ENCODE data around the gene CDK2AP2. TPM values are rescaled to one million over a fixed set of nuclear protein-coding genes. Genes with fewer than 3 reads are reported as not detected.

Gene CDK2AP2
- total and polyA plus RNA-seq, 2 experiments from 2014 or later, result 48.6 to 120 TPM

GRCh38 chr11:67498544-67498972, 9.4 kb downstream of the CDK2AP2 start:
- Mint-ChIP-seq H3K4me1 (peaks cover 5% of the 10 kb centered on the region; the same call in 2 of the 3 replicates), H3K27ac (no peak overlapping the region), H3K4me3 (no peak overlapping the region), H3K36me3 (ENCODE audit: low read depth) (peaks cover 9% of the 10 kb centered on the region; the same call in 2 of the 3 replicates), H3K9me3 (no peaks in the 10 kb centered on the region; the same call in 2 of the 3 replicates), H3K27me3 (ENCODE audit: insufficient read depth, low read depth, poor library complexity) (peaks cover 12% of the 10 kb centered on the region)
- TF ChIP-seq, protein P1, sequence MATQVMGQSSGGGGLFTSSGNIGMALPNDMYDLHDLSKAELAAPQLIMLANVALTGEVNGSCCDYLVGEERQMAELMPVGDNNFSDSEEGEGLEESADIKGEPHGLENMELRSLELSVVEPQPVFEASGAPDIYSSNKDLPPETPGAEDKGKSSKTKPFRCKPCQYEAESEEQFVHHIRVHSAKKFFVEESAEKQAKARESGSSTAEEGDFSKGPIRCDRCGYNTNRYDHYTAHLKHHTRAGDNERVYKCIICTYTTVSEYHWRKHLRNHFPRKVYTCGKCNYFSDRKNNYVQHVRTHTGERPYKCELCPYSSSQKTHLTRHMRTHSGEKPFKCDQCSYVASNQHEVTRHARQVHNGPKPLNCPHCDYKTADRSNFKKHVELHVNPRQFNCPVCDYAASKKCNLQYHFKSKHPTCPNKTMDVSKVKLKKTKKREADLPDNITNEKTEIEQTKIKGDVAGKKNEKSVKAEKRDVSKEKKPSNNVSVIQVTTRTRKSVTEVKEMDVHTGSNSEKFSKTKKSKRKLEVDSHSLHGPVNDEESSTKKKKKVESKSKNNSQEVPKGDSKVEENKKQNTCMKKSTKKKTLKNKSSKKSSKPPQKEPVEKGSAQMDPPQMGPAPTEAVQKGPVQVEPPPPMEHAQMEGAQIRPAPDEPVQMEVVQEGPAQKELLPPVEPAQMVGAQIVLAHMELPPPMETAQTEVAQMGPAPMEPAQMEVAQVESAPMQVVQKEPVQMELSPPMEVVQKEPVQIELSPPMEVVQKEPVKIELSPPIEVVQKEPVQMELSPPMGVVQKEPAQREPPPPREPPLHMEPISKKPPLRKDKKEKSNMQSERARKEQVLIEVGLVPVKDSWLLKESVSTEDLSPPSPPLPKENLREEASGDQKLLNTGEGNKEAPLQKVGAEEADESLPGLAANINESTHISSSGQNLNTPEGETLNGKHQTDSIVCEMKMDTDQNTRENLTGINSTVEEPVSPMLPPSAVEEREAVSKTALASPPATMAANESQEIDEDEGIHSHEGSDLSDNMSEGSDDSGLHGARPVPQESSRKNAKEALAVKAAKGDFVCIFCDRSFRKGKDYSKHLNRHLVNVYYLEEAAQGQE (IDR thresholded peaks at IDR 0.05; ENCODE audit: unreplicated experiment), result no peak
- TF ChIP-seq, protein P2, sequence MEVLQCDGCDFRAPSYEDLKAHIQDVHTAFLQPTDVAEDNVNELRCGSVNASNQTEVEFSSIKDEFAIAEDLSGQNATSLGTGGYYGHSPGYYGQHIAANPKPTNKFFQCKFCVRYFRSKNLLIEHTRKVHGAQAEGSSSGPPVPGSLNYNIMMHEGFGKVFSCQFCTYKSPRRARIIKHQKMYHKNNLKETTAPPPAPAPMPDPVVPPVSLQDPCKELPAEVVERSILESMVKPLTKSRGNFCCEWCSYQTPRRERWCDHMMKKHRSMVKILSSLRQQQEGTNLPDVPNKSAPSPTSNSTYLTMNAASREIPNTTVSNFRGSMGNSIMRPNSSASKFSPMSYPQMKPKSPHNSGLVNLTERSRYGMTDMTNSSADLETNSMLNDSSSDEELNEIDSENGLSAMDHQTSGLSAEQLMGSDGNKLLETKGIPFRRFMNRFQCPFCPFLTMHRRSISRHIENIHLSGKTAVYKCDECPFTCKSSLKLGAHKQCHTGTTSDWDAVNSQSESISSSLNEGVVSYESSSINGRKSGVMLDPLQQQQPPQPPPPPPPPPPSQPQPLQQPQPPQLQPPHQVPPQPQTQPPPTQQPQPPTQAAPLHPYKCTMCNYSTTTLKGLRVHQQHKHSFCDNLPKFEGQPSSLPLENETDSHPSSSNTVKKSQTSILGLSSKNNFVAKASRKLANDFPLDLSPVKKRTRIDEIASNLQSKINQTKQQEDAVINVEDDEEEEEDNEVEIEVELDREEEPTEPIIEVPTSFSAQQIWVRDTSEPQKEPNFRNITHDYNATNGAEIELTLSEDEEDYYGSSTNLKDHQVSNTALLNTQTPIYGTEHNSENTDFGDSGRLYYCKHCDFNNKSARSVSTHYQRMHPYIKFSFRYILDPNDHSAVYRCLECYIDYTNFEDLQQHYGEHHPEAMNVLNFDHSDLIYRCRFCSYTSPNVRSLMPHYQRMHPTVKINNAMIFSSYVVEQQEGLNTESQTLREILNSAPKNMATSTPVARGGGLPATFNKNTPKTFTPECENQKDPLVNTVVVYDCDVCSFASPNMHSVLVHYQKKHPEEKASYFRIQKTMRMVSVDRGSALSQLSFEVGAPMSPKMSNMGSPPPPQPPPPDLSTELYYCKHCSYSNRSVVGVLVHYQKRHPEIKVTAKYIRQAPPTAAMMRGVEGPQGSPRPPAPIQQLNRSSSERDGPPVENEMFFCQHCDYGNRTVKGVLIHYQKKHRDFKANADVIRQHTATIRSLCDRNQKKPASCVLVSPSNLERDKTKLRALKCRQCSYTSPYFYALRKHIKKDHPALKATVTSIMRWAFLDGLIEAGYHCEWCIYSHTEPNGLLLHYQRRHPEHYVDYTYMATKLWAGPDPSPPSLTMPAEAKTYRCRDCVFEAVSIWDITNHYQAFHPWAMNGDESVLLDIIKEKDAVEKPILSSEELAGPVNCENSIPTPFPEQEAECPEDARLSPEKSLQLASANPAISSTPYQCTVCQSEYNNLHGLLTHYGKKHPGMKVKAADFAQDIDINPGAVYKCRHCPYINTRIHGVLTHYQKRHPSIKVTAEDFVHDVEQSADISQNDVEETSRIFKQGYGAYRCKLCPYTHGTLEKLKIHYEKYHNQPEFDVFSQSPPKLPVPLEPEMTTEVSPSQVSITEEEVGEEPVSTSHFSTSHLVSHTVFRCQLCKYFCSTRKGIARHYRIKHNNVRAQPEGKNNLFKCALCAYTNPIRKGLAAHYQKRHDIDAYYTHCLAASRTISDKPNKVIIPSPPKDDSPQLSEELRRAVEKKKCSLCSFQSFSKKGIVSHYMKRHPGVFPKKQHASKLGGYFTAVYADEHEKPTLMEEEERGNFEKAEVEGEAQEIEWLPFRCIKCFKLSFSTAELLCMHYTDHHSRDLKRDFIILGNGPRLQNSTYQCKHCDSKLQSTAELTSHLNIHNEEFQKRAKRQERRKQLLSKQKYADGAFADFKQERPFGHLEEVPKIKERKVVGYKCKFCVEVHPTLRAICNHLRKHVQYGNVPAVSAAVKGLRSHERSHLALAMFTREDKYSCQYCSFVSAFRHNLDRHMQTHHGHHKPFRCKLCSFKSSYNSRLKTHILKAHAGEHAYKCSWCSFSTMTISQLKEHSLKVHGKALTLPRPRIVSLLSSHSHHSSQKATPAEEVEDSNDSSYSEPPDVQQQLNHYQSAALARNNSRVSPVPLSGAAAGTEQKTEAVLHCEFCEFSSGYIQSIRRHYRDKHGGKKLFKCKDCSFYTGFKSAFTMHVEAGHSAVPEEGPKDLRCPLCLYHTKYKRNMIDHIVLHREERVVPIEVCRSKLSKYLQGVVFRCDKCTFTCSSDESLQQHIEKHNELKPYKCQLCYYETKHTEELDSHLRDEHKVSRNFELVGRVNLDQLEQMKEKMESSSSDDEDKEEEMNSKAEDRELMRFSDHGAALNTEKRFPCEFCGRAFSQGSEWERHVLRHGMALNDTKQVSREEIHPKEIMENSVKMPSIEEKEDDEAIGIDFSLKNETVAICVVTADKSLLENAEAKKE (CRISPR knock-in tag; IDR thresholded peaks at IDR 0.05), result no peak
- no peak for TF ChIP-seq NANOG (IDR thresholded peaks at IDR 0.05; ENCODE audit: borderline replicate concordance)
- TF ChIP-seq CREB1 (CRISPR knock-in tag; IDR thresholded peaks at IDR 0.05; ENCODE audit: low read depth), result no peak
- no peak for TF ChIP-seq ZNF114 (CRISPR knock-in tag; IDR thresholded peaks at IDR 0.05)
- no peak for TF ChIP-seq JUNB (IDR thresholded peaks at IDR 0.05; ENCODE audit: unreplicated experiment)
- no peak for TF ChIP-seq POLR2AphosphoS5 (IDR thresholded peaks at IDR 0.05; ENCODE audit: low read depth)
- TF ChIP-seq, protein P3, sequence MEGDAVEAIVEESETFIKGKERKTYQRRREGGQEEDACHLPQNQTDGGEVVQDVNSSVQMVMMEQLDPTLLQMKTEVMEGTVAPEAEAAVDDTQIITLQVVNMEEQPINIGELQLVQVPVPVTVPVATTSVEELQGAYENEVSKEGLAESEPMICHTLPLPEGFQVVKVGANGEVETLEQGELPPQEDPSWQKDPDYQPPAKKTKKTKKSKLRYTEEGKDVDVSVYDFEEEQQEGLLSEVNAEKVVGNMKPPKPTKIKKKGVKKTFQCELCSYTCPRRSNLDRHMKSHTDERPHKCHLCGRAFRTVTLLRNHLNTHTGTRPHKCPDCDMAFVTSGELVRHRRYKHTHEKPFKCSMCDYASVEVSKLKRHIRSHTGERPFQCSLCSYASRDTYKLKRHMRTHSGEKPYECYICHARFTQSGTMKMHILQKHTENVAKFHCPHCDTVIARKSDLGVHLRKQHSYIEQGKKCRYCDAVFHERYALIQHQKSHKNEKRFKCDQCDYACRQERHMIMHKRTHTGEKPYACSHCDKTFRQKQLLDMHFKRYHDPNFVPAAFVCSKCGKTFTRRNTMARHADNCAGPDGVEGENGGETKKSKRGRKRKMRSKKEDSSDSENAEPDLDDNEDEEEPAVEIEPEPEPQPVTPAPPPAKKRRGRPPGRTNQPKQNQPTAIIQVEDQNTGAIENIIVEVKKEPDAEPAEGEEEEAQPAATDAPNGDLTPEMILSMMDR (conservative IDR thresholded peaks at IDR 0.05; ENCODE audit: low read depth in 2 of 2), result no peak
- TF ChIP-seq EZH2 (IDR thresholded peaks at IDR 0.05; ENCODE audit: low read depth, unreplicated experiment), result no peak
- TF ChIP-seq EZH2phosphoT487 (IDR thresholded peaks at IDR 0.05; ENCODE audit: unreplicated experiment), result no peak
- TF ChIP-seq STAT1 (IDR thresholded peaks at IDR 0.05; ENCODE audit: unreplicated experiment), result no peak
- no peak for TF ChIP-seq ZNF331 (CRISPR knock-in tag; IDR thresholded peaks at IDR 0.05; ENCODE audit: low read depth)
- H3K9me2 ChIP-seq (ENCODE audit: insufficient read depth), result no peaks in the 10 kb centered on the region
- H3K4me3 ChIP-seq, result no peak overlapping the region
- H4K20me1 ChIP-seq (replicated peaks; ENCODE audit: insufficient read depth), result peaks cover 8% of the 10 kb centered on the region; the same call in 1 of the 2 replicates
- ATAC-seq, result no peak
- peaks cover 1% of the 10 kb centered on the region for H3K4me1 ChIP-seq (ENCODE audit: insufficient read depth)
- no peaks in the 10 kb centered on the region for H3K79me2 ChIP-seq (replicated peaks; ENCODE audit: insufficient read depth)
- peaks cover 4% of the 10 kb centered on the region; the same call in 1 of the 2 replicates for H3K36me3 ChIP-seq (ENCODE audit: insufficient read depth)
- H2AFZ ChIP-seq, result no peak overlapping the region
- DNase-seq (ENCODE audit: low spot score), result no peak
- no peak overlapping the region for H3K27ac ChIP-seq (ENCODE audit: low read depth)
- no peaks in the 10 kb centered on the region; the same call in 1 of the 2 replicates for H3K27me3 ChIP-seq (ENCODE audit: insufficient read depth)
- no peaks in the 10 kb centered on the region for H3F3A ChIP-seq (replicated peaks; ENCODE audit: low read depth)
- no peak overlapping the region for H3K4me2 ChIP-seq

Measured in GM23338 (cell line).